Measurements from ENCODE around the gene PTEN. TPM values are rescaled to one million over a fixed set of nuclear protein-coding genes. Genes with fewer than 3 reads are reported as not detected.
A peak's percentile ranks its signal among the peaks of the same experiment; 100 is the strongest.
"Not testable (repeated sequence)": the region's sequence is repeated elsewhere in the genome, so short reads cannot be mapped to it uniquely, and the experiment has no call there.

Gene PTEN
- total and polyA plus RNA-seq, 2 donors (not counting 3 experiments of a cell fraction or from before 2014, with no cell fraction given), result 8.0 to 76.9 TPM

- peak overlapping the region; percentile 86 for H2AFZ ChIP-seq (ENCODE audit: low read depth, low read length)
- H3K79me2 ChIP-seq (ENCODE audit: control insufficient read depth, insufficient read depth, low read length), result peaks cover 37% of the 10 kb centered on the region
- FAIRE-seq, result no peak
- peak overlapping the region; percentile 50 to 78 (median 65) for H3K4me3 ChIP-seq (replicated peaks in 1 of 3; ENCODE audit: insufficient read depth in 1 of 3, low read depth in 1 of 3, low read length in 3 of 3)
- TF ChIP-seq POLR2AphosphoS5 (IDR thresholded peaks at IDR 0.05; ENCODE audit: insufficient read depth, low read depth, low read length), result no peak
- TF ChIP-seq, protein P1, sequence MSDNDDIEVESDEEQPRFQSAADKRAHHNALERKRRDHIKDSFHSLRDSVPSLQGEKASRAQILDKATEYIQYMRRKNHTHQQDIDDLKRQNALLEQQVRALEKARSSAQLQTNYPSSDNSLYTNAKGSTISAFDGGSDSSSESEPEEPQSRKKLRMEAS (IDR thresholded peaks at IDR 0.05; ENCODE audit: insufficient read depth, insufficient read length), result no peak
- no peak for TF ChIP-seq CTCF (IDR thresholded peaks at IDR 0.05; ENCODE audit: extremely low read depth in 1 of 2, insufficient read depth in 1 of 2, low read depth in 1 of 2, low read length in 2 of 2)
- TF ChIP-seq GATA2 (IDR thresholded peaks at IDR 0.05; ENCODE audit: insufficient read depth, insufficient read length, low read depth, low read length), result no peak
- no peak for TF ChIP-seq EZH2 (IDR thresholded peaks at IDR 0.05; ENCODE audit: borderline replicate concordance, low read depth, low read length, severe bottlenecking)
- TF ChIP-seq MYC (IDR thresholded peaks at IDR 0.05; ENCODE audit: low read depth, low read length), result no peak
- TF ChIP-seq JUN (IDR thresholded peaks at IDR 0.05; ENCODE audit: borderline replicate concordance, insufficient read depth, insufficient read length, low read depth), result no peak
- no peak for TF ChIP-seq FOS (IDR thresholded peaks at IDR 0.05; ENCODE audit: borderline replicate concordance, insufficient read depth, low read length)
- TF ChIP-seq POLR2A (IDR thresholded peaks at IDR 0.05; ENCODE audit: low read depth, low read length), result no peak
- no peaks in the 10 kb centered on the region for H3K27me3 ChIP-seq (ENCODE audit: control insufficient read depth in 2 of 2, insufficient read depth in 2 of 2, low read length in 2 of 2)
- no peaks in the 10 kb centered on the region for H3K9me3 ChIP-seq (replicated peaks; ENCODE audit: control insufficient read depth, insufficient read depth, low read length)
- peaks cover 3% of the 10 kb centered on the region for H4K20me1 ChIP-seq (replicated peaks; ENCODE audit: control insufficient read depth, extremely low read depth, insufficient read depth, low read length)
- no TSS peak for BruUV-seq (replicated peaks)
- peaks cover 9% of the 10 kb centered on the region for H3K4me1 ChIP-seq (ENCODE audit: control insufficient read depth, extremely low read depth, insufficient read depth, low read length)
- H3K9me1 ChIP-seq (replicated peaks; ENCODE audit: control insufficient read depth, extremely low read depth, insufficient read depth, low read length), result no peaks in the 10 kb centered on the region
- ChIA-PET POLR2A (interaction anchor here (1.5 to 4.0 kb wide), 3 partner anchors 56 to 527 kb away, joined by 3 to 17 read pairs (median 5); no protein-coding TSS in a partner anchor), CTCF (interaction anchor here (1.2 to 10.2 kb wide), 13 partner anchors 9 to 703 kb away, joined by 3 to 178 read pairs (median 5); partner anchors contain the start of gene ATAD1)
- intact Hi-C loops (cut with micrococcal nuclease) (loop anchor here (1.0 to 10.0 kb wide), 10 partner anchors 44 to 382 kb away; partner anchors contain the start of gene ATAD1), dilution Hi-C loops (cut with MboI; ENCODE audit: extremely low pct_ligation_motif_present, low sequenced_read_pairs) (loop anchor here (25.0 kb wide), 1 partner anchor 700 kb away; no protein-coding TSS in a partner anchor)
- peak overlapping the region; percentile 40 for H3K9ac ChIP-seq (replicated peaks; ENCODE audit: extremely low read depth, insufficient read depth, low read length)
- peak overlapping the region; percentile 15 for H3K4me2 ChIP-seq (ENCODE audit: insufficient read depth, low read length)
- DNase-seq (ENCODE audit: low read depth, low spot score), result no peak
- no peaks in the 10 kb centered on the region for H3K36me3 ChIP-seq (ENCODE audit: control insufficient read depth in 2 of 2, extremely low read depth in 1 of 2, insufficient read depth in 2 of 2, low read length in 2 of 2)
- H3K27ac ChIP-seq (ENCODE audit: insufficient read depth, low read depth, low read length), result peak overlapping the region; percentile 3
These were observed 759 bp upstream of the PTEN start for GRCh38 chr10:87862679-87863052.

DNA sequence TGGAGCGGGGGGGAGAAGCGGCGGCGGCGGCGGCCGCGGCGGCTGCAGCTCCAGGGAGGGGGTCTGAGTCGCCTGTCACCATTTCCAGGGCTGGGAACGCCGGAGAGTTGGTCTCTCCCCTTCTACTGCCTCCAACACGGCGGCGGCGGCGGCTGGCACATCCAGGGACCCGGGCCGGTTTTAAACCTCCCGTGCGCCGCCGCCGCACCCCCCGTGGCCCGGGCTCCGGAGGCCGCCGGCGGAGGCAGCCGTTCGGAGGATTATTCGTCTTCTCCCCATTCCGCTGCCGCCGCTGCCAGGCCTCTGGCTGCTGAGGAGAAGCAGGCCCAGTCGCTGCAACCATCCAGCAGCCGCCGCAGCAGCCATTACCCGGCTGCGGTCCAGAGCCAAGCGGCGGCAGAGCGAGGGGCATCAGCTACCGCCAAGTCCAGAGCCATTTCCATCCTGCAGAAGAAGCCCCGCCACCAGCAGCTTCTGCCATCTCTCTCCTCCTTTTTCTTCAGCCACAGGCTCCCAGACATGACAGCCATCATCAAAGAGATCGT is 598 bp downstream of the PTEN start:
- not testable (repeated sequence) for H4K20me1 ChIP-seq (replicated peaks; ENCODE audit: control insufficient read depth, extremely low read depth, insufficient read depth, low read length); H3K27me3 ChIP-seq (ENCODE audit: control insufficient read depth in 2 of 2, insufficient read depth in 2 of 2, low read length in 2 of 2); BruUV-seq (replicated peaks); H3K36me3 ChIP-seq (ENCODE audit: control insufficient read depth in 2 of 2, extremely low read depth in 1 of 2, insufficient read depth in 2 of 2, low read length in 2 of 2); H3K9me3 ChIP-seq (replicated peaks; ENCODE audit: control insufficient read depth, insufficient read depth, low read length); DNase-seq (ENCODE audit: low read depth, low spot score); H3K9me1 ChIP-seq (replicated peaks; ENCODE audit: control insufficient read depth, extremely low read depth, insufficient read depth, low read length); H2AFZ ChIP-seq (ENCODE audit: low read depth, low read length)
- peaks cover 50% of the 10 kb centered on the region for H3K79me2 ChIP-seq (ENCODE audit: control insufficient read depth, insufficient read depth, low read length)
- H3K27ac ChIP-seq (ENCODE audit: insufficient read depth, low read depth, low read length), result peak overlapping the region; percentile 6
- peak overlapping the region; percentile 50 to 99 (median 93) for H3K4me3 ChIP-seq (replicated peaks in 1 of 3; ENCODE audit: insufficient read depth in 1 of 3, low read depth in 1 of 3, low read length in 3 of 3)
- peak; percentile 48 for FAIRE-seq
- H3K4me1 ChIP-seq (ENCODE audit: control insufficient read depth, extremely low read depth, insufficient read depth, low read length), result peaks cover 18% of the 10 kb centered on the region
- ChIA-PET CTCF (interaction anchor here (1.1 to 10.2 kb wide), 6 partner anchors 11 to 690 kb away, joined by 3 to 178 read pairs (median 8); partner anchors contain the start of gene ATAD1), POLR2A (interaction anchor here (4.0 kb wide), 1 partner anchor 525 kb away, joined by 17 read pairs; no protein-coding TSS in a partner anchor)
- dilution Hi-C loops (cut with MboI; ENCODE audit: extremely low pct_ligation_motif_present, low sequenced_read_pairs), result loop anchor here (25.0 kb wide), 1 partner anchor 698 kb away; no protein-coding TSS in a partner anchor
- peak overlapping the region; percentile 86 for H3K9ac ChIP-seq (replicated peaks; ENCODE audit: extremely low read depth, insufficient read depth, low read length)
- peak overlapping the region; percentile 99 for H3K4me2 ChIP-seq (ENCODE audit: insufficient read depth, low read length)
- intact Hi-C loops (cut with micrococcal nuclease), result loop anchor here (1.0 to 10.0 kb wide), 5 partner anchors 63 to 380 kb away; no protein-coding TSS in a partner anchor
